HEK293 (cell line): ENCODE measurements around the gene NTN3.

Experiments
- BCL11B ChIP-seq: fragments of 450-650 bp; formaldehyde crosslinking; IDR thresholded peaks from 2 replicates; pipeline ENCODE4 v1.5.1; 2016; ENCODE audit warnings: low read depth, missing biosample characterization, missing genetic modification characterization
- FEZF1 ChIP-seq: fragments of 450-650 bp; formaldehyde crosslinking; IDR thresholded peaks from 2 replicates; pipeline ENCODE4 v1.5.1; 2016; ENCODE audit warnings: missing biosample characterization, missing genetic modification characterization
- GLIS2 ChIP-seq: fragments of 450-650 bp; formaldehyde crosslinking; IDR thresholded peaks from 2 replicates; pipeline ENCODE4 v1.5.1; 2016; ENCODE audit warnings: missing biosample characterization, missing genetic modification characterization
- KLF9 ChIP-seq: fragments of 450-650 bp; formaldehyde crosslinking; IDR thresholded peaks from 2 replicates; pipeline ENCODE4 v1.5.1; 2016; ENCODE audit warnings: missing biosample characterization, missing genetic modification characterization, low read depth
- REST ChIP-seq: fragments of 450-650 bp; formaldehyde crosslinking; IDR thresholded peaks from 2 replicates; pipeline ENCODE4 v1.5.1; 2016; ENCODE audit warnings: missing biosample characterization, missing genetic modification characterization
- SP7 ChIP-seq: fragments of 450-650 bp; formaldehyde crosslinking; IDR thresholded peaks from 2 replicates; pipeline ENCODE4 v1.5.1; 2016; ENCODE audit warnings: missing biosample characterization, missing genetic modification characterization
- ZBTB48 ChIP-seq: fragments of 450-650 bp; formaldehyde crosslinking; IDR thresholded peaks from 2 replicates; pipeline ENCODE4 v1.5.1; 2016; ENCODE audit warnings: missing biosample characterization, missing genetic modification characterization
- ZBTB6 ChIP-seq: fragments of 450-650 bp; formaldehyde crosslinking; IDR thresholded peaks from 2 replicates; pipeline ENCODE4 v1.5.1; 2017; ENCODE audit warnings: missing biosample characterization, missing genetic modification characterization
- ZNF121 ChIP-seq: fragments of 450-650 bp; formaldehyde crosslinking; IDR thresholded peaks from 2 replicates; pipeline ENCODE4 v1.5.1; 2016; ENCODE audit warnings: missing biosample characterization, missing genetic modification characterization
- ZNF146 ChIP-seq: fragments of 450-650 bp; formaldehyde crosslinking; IDR thresholded peaks from 2 replicates; pipeline ENCODE4 v1.5.1; 2016; ENCODE audit warnings: missing biosample characterization, missing genetic modification characterization
- ZNF148 ChIP-seq: fragments of 450-650 bp; formaldehyde crosslinking; IDR thresholded peaks from 2 replicates; pipeline ENCODE4 v1.5.0; 2017; ENCODE audit warnings: missing biosample characterization, missing genetic modification characterization, borderline replicate concordance
- ZNF26 ChIP-seq: fragments of 450-650 bp; formaldehyde crosslinking; IDR thresholded peaks from 2 replicates; pipeline ENCODE4 v1.5.1; 2016; ENCODE audit warnings: missing biosample characterization, missing genetic modification characterization
- ZNF335 ChIP-seq: fragments of 450-650 bp; formaldehyde crosslinking; conservative IDR thresholded peaks from 2 replicates; pipeline ENCODE4 v1.5.1; 2016; ENCODE audit warnings: missing biosample characterization, missing genetic modification characterization
- ZNF362 ChIP-seq: fragments of 450-650 bp; formaldehyde crosslinking; IDR thresholded peaks from 2 replicates; pipeline ENCODE4 v1.5.1; 2016; ENCODE audit warnings: missing biosample characterization, missing genetic modification characterization
- ZNF366 ChIP-seq: fragments of 450-650 bp; formaldehyde crosslinking; conservative IDR thresholded peaks from 2 replicates; pipeline ENCODE4 v1.5.1; 2016; ENCODE audit warnings: missing biosample characterization, missing genetic modification characterization
- ZNF473 ChIP-seq: fragments of 450-650 bp; formaldehyde crosslinking; IDR thresholded peaks from 2 replicates; pipeline ENCODE4 v1.5.1; 2017; ENCODE audit warnings: missing biosample characterization, missing genetic modification characterization
- ZNF549 ChIP-seq: fragments of 450-650 bp; IDR thresholded peaks from 2 replicates; pipeline ENCODE4 v1.5.1; 2018; ENCODE audit warnings: missing biosample characterization, missing genetic modification characterization, mild to moderate bottlenecking, inconsistent platforms, moderate library complexity
- ZNF624 ChIP-seq: fragments of 450-650 bp; formaldehyde crosslinking; IDR thresholded peaks from 2 replicates; pipeline ENCODE4 v1.5.1; 2017; ENCODE audit warnings: missing biosample characterization, missing genetic modification characterization

Gene NTN3

GRCh38 chr16:2513405-2514332, 42.6 kb downstream of the NTN3 start, which contains the start of gene ATP6V0C (continued):
- TF ChIP-seq REST = no peak
- no peak; the same call in none of the 2 replicates for TF ChIP-seq ZBTB6
- peak; percentile 35 for TF ChIP-seq SP7
- TF ChIP-seq GLIS2 (tag by site-specific recombination) = peak; percentile 43; the same call in 1 of the 2 replicates
- TF ChIP-seq ZNF366 (tag by site-specific recombination) = no peak
- peak; percentile 47; the same call in 1 of the 2 replicates for TF ChIP-seq ZNF146
- peak; percentile 29; the same call in 1 of the 2 replicates for TF ChIP-seq BCL11B (tag by site-specific recombination)
- peak; percentile 55 for TF ChIP-seq ZNF335
- no peak for TF ChIP-seq ZNF624 (tag by site-specific recombination)
- TF ChIP-seq ZNF148 (tag by site-specific recombination) = 0 out of 2 replicates have a peak, but pooled peaks have one; percentile 39
- no peak for TF ChIP-seq FEZF1
- 0 out of 2 replicates have a peak, but pooled peaks have one; percentile 17 for TF ChIP-seq ZNF121 (tag by site-specific recombination)
- TF ChIP-seq ZNF26 (tag by site-specific recombination) = no peak
- TF ChIP-seq ZBTB48 (tag by site-specific recombination) = peak; percentile 42; the same call in 1 of the 2 replicates
- no peak for TF ChIP-seq ZNF473 (tag by site-specific recombination)
- no peak for TF ChIP-seq ZNF362 (tag by site-specific recombination)
- peak; percentile 74 for TF ChIP-seq KLF9 (tag by site-specific recombination)
- TF ChIP-seq ZNF549 = no peak
